DND-41 (cell line): Measurements from ENCODE around the gene DSCAM.

Experiments
- ATAC-seq: fragments of 200-7000 bp; cut with Tn5 transposase; 3 replicates; pipeline ENCODE4 v1.9.1; 2021; ENCODE audit warnings: low read depth; ENCODE audit not compliant: insufficient read depth
- DNase-seq: peaks from one replicate; pipeline ENCODE4 v3.0.0-alpha.2; 2020
- H2AFZ ChIP-seq: 2 replicates; pipeline ENCODE4 v1.6.0; 2012; ENCODE audit warnings: low read depth, low read length
- H3K27ac ChIP-seq: 2 replicates; pipeline ENCODE4 v1.5.1; 2012; ENCODE audit warnings: low read length, inconsistent platforms
- H3K27me3 ChIP-seq: fragments of 200-600 bp; sonication (generic); 2 replicates; pipeline ENCODE4 v1.6.0; 2012; ENCODE audit warnings: low read length, mild to moderate bottlenecking, inconsistent platforms; ENCODE audit not compliant: insufficient read depth, poor library complexity
- H3K36me3 ChIP-seq: 2 replicates; pipeline ENCODE4 v1.5.1; 2012; ENCODE audit warnings: low read length, inconsistent platforms; ENCODE audit not compliant: insufficient read depth
- H3K4me1 ChIP-seq: 2 replicates; pipeline ENCODE4 v1.5.1; 2012; ENCODE audit warnings: mild to moderate bottlenecking, low read length; ENCODE audit not compliant: insufficient read depth
- H3K4me2 ChIP-seq: 2 replicates; pipeline ENCODE4 v1.6.0; 2012; ENCODE audit warnings: mild to moderate bottlenecking, moderate library complexity, low read length, inconsistent platforms; ENCODE audit not compliant: insufficient read depth
- H3K4me3 ChIP-seq, 2 experiments: fragments of 200-600 bp in 1 of 2; shearing (Covaris generic) in 1 of 2; 2 replicates each; pipeline ENCODE4 v1.5.1; 2012 to 2016; ENCODE audit warnings: inconsistent platforms in 2 of 2, low read length in 2 of 2, mild to moderate bottlenecking in 2 of 2, low read depth in 1 of 2, moderate library complexity in 1 of 2
- H3K79me2 ChIP-seq: 2 replicates; pipeline ENCODE4 v1.6.0; 2012; ENCODE audit warnings: low read length, inconsistent platforms; ENCODE audit not compliant: insufficient read depth
- H3K9ac ChIP-seq: 2 replicates; pipeline ENCODE4 v1.6.0; 2012; ENCODE audit warnings: low read depth, mild to moderate bottlenecking, inconsistent platforms, low read length, moderate library complexity
- H3K9me3 ChIP-seq: 2 replicates; pipeline ENCODE4 v1.5.1; 2012; ENCODE audit warnings: low read length, moderate library complexity, mild to moderate bottlenecking, inconsistent platforms; ENCODE audit not compliant: insufficient read depth, severe bottlenecking
- H4K20me1 ChIP-seq: 2 replicates; pipeline ENCODE4 v1.6.0; 2012; ENCODE audit warnings: low read length; ENCODE audit not compliant: insufficient read depth
- CTCF ChIP-seq: IDR thresholded peaks from 2 replicates; pipeline ENCODE4 v1.5.1; 2012; ENCODE audit warnings: borderline replicate concordance, low read length, moderate library complexity, mild to moderate bottlenecking; ENCODE audit not compliant: poor library complexity, severe bottlenecking; ENCODE audit errors: extremely low read depth
- EZH2 ChIP-seq: IDR thresholded peaks from 3 replicates; pipeline ENCODE4 v1.6.1; 2012; ENCODE audit warnings: borderline replicate concordance, low read depth, mild to moderate bottlenecking, moderate library complexity, low read length, inconsistent platforms; ENCODE audit not compliant: severe bottlenecking

The DSCAM gene

GRCh38 chr21:40134731-40135492 lies 712.0 kb downstream of the DSCAM start:
- no peaks in the 10 kb centered on the region for H3K79me2 ChIP-seq
- no peaks in the 10 kb centered on the region for H4K20me1 ChIP-seq
- no peaks in the 10 kb centered on the region for H3K4me1 ChIP-seq
- no peak for DNase-seq
- H3K36me3 ChIP-seq = no peaks in the 10 kb centered on the region
- H2AFZ ChIP-seq = no peak overlapping the region
- ATAC-seq = no peak
- H3K27me3 ChIP-seq = peaks cover 5% of the 10 kb centered on the region
- no peaks in the 10 kb centered on the region for H3K9me3 ChIP-seq
- H3K9ac ChIP-seq = no peak overlapping the region
- H3K27ac ChIP-seq = no peak overlapping the region
- H3K4me2 ChIP-seq = no peak overlapping the region
- TF ChIP-seq CTCF (no peak), EZH2 (no peak)
- H3K4me3 ChIP-seq = no peak overlapping the region

GRCh38 chr21:40130476-40130875 lies 716.5 kb downstream of the DSCAM start:
- Histone ChIP-seq H3K4me3 (no peak overlapping the region), H3K4me1 (no peaks in the 10 kb centered on the region), H3K36me3 (no peaks in the 10 kb centered on the region), H3K27me3 (peaks cover 10% of the 10 kb centered on the region), H3K9me3 (no peaks in the 10 kb centered on the region), H2AFZ (no peak overlapping the region), H3K79me2 (no peaks in the 10 kb centered on the region), H3K4me2 (no peak overlapping the region), H3K9ac (no peak overlapping the region), H3K27ac (no peak overlapping the region), H4K20me1 (no peaks in the 10 kb centered on the region)
- ATAC-seq (no peak), DNase-seq (no peak)
- no peak for TF ChIP-seq EZH2
- TF ChIP-seq CTCF = no peak

GRCh38 chr21:40129809-40130208 lies 717.1 kb downstream of the DSCAM start:
- Histone ChIP-seq H3K27ac (no peak overlapping the region), H3K9me3 (no peaks in the 10 kb centered on the region), H2AFZ (no peak overlapping the region), H3K36me3 (no peaks in the 10 kb centered on the region), H3K4me3 (no peak overlapping the region), H3K27me3 (peaks cover 13% of the 10 kb centered on the region), H3K4me2 (no peak overlapping the region), H3K79me2 (no peaks in the 10 kb centered on the region), H4K20me1 (no peaks in the 10 kb centered on the region), H3K4me1 (no peaks in the 10 kb centered on the region), H3K9ac (no peak overlapping the region)
- TF ChIP-seq CTCF (no peak), EZH2 (no peak)
- DNase-seq = no peak
- ATAC-seq = no peak
